SKM-1 (cell line): Measurements from ENCODE around the gene EPSTI1.
"Not testable (repeated sequence)": the region's sequence is repeated elsewhere in the genome, so short reads cannot be mapped to it uniquely, and the experiment has no call there.

Experiments
- DNase-seq: peaks from one replicate; lab custom pipeline; 2025; ENCODE audit not compliant: unreplicated experiment; lab: John Stamatoyannopoulos, UW

Gene EPSTI1

DNA sequence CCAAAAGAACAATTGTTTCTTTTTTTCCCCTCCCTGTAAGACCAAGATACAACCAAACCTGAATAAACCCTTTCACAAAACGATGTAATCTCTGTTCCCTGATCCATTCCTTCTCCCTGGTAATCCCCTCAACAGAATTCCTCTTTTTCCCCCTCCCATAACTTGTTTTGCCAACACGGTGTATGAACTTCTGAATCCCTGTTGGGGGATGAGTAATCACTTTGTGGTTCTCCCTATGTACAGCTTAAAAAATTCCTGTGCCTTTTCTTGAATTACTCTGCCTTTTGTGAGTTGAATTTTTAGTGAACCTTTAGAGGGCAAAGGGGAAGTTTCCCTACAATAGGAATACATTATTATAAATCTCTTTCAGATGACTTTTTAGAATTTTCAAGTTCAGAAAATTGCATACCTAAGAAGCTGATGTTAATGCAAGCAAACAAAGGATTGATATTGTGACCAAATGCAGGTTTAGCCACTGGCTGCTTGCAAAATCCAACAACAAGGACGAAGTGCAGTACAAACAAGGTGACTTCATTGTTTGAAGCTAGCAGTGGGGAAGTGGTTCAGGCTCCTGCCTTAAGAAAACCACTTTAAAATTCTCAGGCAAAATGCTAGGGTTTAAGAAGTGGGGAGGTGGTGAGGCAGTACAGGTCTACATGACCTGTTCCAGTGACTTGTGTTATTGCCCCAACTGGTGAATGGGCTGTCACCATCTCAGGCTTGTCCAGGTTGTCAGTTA, 15.0 kb upstream of the EPSTI1 start:
- no peak for DNase-seq

- no peak for DNase-seq
Observed at GRCh38 chr13:43005460-43006236, 13.6 kb upstream of the EPSTI1 start.

DNA sequence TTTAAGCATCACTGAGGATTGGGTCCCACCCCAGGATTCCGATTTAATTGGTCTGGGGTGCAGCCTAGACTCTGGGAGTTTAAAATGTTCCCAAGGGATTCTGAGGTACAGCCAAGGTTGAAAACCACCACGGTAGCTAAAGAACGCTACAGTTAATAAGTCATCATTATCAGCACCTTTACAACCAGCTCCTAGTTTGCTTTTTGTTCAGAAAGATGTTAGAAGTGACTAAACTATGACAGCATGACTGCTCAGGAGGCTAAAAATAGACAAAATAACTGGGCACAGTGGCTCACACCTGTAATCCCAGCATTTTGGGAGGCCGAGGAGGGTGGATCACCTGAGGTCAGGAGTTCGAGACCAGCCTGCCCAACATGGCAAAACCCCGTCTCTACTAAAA, 11.7 kb upstream of the EPSTI1 start:
- DNase-seq: no peak

GRCh38 chr13:43003010-43003409, 11.0 kb upstream of the EPSTI1 start:
- DNase-seq: no peak

DNA sequence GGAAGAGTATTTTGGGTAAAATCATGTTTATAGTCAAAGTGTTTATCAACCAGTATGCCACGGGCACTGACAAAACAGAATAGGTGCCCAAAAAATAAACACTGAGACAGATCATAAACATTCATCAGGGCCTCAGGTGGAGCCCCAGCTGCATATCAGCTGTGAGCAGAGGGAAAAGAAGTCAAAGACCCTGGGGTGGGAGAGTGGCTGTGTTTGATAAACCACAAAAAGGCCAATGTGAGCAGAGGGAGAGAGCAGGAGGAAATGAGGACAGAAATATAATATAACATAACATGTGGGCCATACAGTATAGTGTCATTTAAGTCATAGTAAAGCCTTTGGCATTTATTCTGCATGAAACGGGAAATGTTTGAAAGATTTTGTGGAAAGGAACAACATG, 10.0 kb upstream of the EPSTI1 start:
- no peak for DNase-seq

DNA sequence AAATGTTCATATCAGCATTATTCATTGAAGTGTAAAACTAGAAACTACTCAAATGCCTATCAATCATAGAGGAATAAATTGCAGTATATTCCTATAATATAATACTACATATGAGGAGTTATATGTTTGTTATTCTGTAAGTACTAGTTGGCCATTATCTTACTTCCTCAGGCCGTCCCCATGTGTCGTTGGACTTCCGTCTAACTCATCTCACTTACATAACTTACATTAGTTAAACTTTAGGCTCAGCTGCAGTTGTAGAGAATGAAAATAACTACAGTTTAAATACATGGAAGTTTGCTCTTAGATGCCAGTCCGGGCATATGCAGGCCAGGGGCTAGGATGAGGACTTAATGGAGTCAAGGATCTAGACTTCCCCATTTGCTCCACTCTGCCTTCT, 8.6 kb upstream of the EPSTI1 start:
- no peak for DNase-seq

DNA sequence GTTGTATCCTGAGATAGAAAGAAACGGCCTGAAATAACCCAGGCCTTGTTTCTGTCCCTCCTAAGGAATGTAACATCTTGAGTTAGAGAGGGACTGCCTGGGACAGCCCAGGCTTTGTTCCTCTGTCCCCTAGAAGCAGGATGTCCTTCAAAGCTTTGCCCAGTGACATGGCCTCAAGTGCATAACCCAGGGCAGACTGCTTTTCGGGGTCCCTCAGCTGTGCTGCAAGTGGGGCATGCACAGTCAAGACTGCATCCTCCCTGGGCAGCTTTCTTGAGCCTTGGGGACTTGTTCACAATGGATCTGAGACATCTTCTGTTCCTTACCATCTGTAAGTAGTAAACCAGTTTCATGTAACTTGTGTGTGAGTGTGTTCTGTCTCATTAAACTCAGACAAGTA, 7.5 kb upstream of the EPSTI1 start:
- DNase-seq: no peak

DNA sequence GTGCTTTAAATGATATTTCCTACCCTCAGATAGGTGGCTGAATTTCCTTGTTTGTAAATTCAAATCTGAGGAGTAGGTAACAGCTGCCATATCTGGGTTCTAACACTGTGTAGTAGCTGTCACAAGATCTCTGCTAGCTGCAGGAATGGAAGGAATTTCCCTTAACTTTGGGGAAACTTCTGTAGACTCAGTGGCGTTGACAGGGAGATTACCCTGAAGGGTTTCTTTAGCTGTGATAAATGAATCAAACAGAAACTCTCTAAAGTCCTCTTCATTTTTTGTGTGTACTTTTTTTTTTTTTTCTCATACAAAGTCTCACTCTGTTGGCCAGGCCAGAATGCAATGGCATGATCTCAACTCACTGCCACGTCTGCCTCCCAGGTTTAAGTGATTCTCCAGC, 5.3 kb upstream of the EPSTI1 start:
- DNase-seq: no peak

DNA sequence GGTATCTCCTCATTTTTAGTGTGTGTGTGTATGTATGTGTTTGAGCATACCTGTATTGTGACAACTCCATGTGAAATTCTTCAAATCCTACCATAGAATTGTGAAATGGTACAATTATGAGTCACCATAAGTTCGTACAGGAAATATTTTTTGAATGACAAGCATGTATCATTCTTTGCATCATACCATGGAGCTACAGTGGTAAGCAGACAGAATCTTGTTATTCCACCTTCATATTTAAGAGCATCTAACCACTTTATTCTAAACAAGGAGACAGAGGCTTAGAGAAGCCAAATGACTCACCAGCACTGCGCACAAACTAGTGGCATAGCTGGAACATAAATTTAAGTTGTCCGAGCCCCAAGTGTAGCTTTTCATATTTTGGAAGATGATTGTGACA, 4.5 kb upstream of the EPSTI1 start:
- no peak for DNase-seq

DNA sequence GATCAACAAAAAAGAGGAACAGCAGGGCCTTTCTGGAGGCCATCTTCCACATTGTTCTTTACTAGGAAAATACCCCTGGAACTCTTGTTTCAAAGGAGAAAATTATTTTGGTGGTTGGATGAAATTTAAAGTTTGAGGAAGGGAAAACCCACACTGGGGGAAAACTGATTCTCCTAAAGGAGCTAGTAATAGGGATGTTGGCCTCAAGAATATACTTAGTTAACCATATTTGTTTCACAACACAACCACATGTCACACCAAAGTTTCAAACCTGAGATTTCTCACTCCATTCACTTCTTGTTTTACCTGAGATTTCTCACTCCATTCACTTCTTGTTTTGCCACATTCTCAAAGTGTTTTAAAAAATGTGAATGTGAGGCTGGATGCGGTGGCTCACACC, 2.8 kb upstream of the EPSTI1 start:
- no peak for DNase-seq

- no peak for DNase-seq
Observed at GRCh38 chr13:42992764-42993122, 702 bp upstream of the EPSTI1 start.

DNA sequence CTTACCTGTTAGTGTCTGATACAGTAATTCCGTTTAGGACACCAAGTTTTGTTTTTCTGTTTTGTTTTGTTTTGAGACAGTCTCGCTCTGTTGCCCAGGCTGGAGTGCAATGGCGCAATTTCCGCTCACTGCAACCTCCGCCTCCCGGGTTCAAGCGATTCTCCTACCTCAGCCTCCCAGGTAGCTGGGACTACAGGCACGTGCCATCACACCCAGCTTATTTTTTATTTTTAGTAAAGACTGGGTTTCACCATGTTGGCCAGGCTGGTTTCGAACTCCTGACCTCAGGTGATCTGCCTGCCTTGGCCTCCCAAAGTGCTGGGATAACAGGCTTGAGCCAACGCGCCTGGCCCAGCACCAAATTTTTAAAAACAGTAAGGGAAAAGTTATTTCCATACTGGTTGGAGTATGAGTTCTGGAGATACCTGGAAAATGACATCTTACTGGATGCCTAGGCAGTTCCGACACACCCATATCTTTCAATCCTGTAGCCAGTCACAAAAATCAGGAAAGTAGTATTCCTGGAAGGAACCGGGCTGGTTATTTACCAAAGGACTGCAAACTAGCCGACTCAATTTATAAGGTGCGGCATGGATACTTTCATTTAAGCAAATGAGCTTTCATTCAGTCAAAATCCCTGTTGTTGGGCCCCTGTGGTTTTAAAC, 676 bp downstream of the EPSTI1 start:
- not testable (repeated sequence) for DNase-seq

DNA sequence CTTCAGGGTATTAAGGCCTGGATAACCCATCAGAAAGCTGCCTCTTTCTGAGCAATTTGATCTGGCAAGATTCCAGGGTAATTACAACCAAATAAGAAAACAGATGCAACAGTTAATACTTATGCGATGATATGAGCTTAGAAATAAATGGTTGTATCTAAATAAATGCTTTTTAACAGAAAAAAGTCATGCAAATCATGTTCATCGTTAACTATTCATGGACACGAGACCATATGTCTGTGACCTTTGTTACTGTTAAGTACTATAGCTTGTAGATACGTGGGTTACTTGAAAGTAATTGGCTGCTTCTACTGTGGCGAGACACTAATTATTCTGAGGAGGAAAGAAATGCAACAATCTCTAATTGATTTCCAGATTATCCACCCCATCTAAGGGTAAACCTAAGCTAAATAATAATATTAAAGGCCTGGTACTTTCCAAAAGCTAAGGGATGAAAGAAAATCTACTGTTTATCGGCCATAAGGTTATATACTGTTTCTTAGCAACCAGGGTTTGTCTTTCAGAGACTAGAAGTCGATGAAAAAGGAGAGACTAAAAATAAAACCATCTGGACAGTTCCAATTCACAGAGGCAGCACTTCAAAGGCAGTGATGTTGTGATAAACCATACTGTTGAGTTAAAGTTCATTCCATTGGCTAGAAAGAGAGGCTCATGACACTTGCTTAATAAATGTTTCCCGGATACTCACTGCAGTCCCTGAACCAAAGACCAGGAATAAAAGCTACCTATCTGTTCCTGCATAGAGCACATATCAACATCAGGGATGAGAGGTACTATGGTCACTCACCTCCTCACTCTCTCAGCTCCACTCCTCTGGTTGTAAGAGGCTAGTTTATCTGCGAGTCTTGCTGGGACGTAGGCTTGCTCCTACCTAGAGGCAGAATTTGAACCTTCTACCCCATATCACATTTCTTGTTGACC, 1.5 kb downstream of the EPSTI1 start:
- DNase-seq: no peak

DNA sequence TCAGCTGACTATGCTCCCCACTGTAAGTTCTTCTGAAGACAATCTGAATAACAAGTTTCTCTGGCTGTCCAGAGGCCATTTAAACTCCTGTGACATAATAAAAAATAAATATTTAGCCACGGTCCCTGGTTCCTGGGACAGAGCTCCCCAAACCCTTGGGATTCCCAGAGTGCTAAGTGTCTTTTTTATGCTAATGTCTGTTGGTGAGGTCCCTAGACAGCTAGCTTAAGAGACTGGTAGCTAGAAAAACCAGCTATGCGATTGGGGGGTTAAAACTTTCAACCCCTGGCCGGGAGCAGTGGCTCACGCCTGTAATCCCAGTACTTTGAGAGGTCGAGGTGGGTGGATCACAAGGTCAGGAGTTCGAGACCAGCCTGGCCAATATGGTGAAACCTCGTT, 5.9 kb downstream of the EPSTI1 start:
- no peak for DNase-seq

- no peak for DNase-seq
Observed at GRCh38 chr13:42985312-42986175, 6.5 kb downstream of the EPSTI1 start.

DNA sequence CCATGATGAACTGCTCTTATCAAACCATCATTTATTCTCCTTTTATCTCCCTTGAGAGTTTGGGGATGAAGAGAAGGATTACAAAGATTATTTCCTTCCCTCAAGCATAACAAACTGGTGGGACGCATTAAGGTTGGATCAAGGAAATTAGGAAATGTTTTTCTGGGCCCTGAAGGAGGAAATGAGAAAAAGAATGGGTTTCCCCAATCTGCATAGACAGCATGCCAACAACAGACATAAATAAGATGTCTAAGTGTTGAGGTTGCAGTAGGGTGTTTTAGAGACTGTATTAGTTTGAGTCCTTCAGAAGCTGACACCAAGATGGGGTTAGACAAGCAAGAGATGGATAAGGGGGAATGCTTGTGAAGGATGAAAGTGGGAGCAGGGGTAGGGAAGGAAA, 7.3 kb downstream of the EPSTI1 start:
- DNase-seq: no peak

DNA sequence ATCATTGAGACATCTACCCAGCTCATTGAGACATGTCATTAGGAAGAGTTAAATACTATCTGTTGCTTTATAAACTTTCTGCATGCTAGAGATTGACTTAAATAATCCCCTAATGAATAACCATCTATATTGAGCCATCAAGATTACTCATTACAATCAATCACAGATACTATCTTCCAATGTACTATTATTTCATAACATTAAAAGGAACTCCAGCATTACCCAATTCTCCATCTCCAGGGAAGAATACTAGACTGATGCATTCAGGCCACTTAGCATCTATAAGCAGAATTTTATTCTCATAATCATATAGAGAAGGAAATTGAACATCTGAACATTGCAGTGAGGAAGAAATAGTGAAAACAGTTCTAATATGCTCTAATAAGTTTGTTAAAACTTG, 8.0 kb downstream of the EPSTI1 start:
- no peak for DNase-seq

GRCh38 chr13:42981853-42982252, 10.2 kb downstream of the EPSTI1 start:
- no peak for DNase-seq

GRCh38 chr13:42981317-42981716, 10.7 kb downstream of the EPSTI1 start:
- no peak for DNase-seq

- no peak for DNase-seq
Observed at GRCh38 chr13:42977219-42977659, 14.8 kb downstream of the EPSTI1 start.
